DMS53 treated with DMSO at 0.1 percent for 48 hours (cell line): ENCODE data around the gene ACTBL2.
"Not testable (repeated sequence)": the region's sequence is repeated elsewhere in the genome, so short reads cannot be mapped to it uniquely, and the experiment has no call there.

Source experiments
- DNase-seq: peaks from one replicate; lab custom pipeline; 2025; ENCODE audit not compliant: unreplicated experiment; lab: John Stamatoyannopoulos, UW

The ACTBL2 gene

DNA sequence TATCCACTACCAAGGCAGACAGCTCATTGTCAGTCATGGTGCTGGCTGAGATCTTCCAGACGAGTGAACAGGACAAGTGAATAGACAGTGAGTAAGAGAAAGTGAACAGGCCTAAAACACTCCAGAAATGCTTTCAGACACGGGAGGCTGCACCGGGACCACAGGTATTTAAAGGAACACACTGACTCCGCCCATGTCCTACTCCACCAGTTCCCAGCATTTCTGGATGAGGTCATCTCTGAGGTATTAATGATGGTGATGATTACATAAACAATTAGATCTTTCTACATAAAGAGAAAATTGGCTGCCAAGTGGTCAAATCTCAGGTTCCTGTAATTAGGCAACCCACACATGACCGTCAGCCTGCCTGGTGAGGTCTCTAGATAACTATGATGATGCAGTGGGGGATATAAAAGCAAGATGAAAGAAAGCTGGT, at the start of gene ACTBL2:
Gene ACTBL2 (minus strand): TSS at position 141 of the 436 bp plus-strand sequence. CDS start 104 bp downstream, at position 37.
- no peak for DNase-seq

DNA sequence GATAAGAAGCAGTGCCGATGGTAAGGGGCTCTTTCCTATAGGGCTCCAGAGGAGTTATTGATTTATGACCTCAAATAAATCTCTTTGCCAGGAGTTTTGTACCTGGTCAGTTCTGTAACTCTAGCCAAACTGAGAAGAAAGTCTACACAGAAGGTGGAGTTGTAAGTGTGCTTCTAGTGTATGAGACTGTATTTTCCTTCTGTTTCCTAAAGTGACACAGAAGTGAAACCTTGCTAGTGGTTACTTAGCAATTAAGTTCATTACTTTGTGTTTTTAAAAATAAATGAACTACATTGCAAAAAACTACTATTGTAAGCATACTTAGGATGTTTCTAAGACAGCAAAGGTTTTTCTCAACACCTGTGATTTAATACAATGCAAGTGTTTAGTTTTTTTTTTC, 48.7 kb upstream of the ACTBL2 start:
- DNase-seq, result no peak

DNA sequence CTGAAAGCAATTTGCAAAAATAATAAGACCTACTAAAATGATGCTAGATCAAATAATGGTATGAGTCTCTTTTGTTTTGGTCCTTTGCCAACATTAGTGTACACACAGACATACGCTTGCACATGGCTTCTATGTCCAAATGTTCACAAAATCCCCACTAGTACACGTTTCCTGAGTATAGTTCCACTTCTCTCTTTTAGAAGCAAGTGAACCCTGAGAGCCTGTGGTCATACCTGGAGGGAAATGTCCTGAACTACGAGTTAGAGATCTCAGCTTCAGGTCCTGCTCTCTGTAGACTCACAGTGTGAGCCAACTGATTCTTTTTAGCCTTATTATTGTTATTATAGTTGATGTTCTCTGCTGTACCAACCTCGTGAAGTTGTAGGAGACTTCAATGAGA, 47.3 kb upstream of the ACTBL2 start:
- no peak for DNase-seq

DNA sequence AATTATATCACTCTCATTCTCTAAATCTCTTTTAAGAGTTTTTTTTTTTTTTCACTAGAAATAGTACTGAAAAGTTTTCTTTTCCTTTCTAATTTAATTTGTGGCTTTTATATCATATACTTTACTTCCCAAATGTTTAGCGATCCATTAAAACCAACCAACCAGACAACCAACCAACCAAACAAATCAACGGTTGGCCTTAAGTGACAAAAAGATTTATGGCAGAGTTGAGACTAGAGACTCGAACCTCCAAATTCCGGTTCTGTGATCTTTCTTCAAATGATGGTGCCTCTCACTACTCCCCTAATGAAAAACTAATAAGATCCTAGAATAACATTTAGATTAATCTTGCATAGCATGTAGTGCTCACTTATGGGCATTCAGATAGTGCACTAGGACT, 45.3 kb upstream of the ACTBL2 start:
- no peak for DNase-seq

DNA sequence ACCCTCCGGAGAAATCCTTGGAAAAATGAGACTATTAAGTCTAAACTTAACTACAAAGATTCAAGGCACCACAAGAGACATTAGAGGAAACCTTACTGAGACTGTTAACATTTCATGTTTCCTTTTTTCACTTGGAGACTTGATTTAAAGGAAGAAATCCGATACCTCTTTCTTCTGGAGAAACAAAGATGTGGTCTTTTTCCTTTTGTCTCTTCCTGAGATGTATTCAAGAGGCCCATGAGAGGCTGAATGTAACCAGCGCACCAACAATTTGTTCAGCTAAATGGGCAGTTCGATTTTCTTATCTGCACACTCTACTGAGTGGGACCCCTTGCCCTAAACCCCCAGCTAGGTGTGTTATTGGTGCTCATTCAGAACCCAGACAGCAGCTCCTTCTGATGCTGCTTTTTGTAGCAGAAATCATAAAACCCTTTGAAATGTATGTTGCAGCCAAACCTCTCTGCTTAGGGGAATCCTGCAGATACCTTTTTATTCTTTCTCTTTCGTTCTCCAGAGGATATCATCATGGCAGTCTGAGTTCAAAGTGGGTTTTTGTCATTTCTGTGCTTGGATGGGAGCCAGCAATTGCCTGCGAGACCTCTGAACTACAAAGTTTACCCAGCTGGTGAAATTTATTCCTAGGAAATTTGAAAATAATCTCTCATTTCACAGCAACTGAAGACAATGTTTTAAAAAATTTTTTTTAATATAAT, 41.9 kb upstream of the ACTBL2 start:
- DNase-seq, result no peak

DNA sequence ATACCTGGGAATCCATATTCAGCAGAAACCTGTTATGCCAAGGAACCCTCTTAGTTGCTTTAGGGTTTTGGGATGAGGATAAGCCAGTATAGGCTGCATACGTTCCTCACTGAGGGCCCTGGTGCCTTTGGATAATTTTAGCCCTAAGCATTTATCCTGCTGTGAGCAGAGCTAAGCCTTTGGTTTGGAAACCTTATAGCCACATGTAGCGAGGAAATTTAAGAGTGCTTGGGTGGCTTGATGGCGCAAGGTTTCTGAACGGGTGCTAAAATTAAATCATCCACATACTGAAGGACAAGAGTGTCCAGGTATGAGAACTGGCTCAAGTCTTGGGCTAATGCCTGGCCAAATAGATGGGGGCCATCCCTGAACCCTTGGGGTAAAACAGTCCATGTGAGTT, 39.9 kb upstream of the ACTBL2 start:
- not testable (repeated sequence) for DNase-seq

DNA sequence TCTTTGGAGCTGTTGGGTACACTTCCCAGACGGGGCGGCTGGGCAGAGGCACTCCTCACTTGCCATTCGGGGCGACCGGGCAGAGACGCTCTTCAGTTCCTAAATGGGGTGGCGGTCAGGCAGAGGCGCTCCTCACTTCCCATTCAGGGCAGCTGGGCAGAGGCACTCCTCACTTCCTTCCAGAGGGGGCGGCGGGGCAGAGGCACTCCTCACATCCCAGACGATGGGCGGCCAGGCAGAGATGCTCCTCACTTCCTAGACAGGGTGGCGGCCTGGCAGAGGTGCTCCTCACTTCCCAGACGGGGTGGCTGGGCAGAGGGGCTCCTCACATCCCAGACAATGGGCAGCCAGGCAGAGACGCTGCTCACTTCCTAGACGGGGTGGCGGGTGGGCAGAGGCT, 35.8 kb upstream of the ACTBL2 start:
- not testable (repeated sequence) for DNase-seq

DNA sequence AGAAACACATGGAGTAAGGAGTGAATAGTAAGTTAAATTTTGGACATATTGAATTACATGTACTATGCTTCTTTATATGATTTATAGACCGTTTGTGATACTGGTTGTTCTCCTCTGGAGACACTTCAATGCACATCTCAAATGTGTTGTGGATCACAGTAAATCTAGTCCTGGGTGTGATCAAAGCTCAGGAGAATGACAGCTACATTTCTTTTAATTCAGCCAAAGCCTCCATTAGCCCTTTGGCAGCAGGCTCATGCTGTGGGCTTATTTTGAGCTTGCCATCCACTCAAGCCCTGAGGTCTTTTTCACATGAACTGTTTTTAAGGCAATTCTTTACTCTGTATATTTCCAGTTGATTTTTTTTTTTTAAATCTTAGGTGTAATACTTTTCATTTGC, 34.6 kb upstream of the ACTBL2 start:
- no peak for DNase-seq

DNA sequence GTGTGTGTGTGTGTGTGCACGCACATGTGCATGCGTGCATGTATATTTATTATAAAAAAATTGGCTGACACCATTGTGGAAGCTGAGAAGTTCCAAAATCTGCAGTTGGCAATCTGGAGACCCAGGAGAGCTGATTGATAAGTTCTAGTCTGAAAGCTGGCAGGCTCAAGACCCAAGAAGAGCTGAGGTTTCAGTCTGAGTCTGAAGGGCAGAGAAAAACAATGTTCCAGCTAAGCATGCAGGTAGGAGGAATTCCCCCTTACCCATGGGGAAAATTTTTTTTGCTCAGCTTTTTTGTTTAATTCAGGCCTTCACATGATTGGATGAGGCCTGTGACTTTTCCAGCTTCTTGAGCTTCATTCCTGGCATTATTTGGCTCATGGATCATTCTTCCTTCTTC, 31.2 kb upstream of the ACTBL2 start:
- no peak for DNase-seq

DNA sequence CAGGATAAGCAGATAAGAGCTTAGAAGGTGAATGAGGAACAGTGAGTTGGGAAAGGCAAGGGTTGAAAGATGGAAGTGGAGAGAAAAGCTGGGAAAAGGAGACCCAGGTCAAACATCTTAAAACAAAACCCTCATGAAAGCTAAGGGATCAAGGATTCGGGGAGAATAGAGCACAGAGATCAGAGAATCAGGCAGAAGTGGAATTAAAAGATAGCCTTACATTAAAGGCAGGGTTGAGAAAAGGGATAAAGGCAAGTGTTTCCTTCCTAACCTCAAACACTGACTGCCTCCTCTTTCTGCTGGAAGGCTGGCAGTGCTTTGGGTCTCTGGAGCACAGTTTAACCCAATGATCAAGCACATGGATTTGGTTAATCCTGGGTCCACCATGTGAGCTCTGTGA, 28.7 kb upstream of the ACTBL2 start:
- DNase-seq, result no peak

DNA sequence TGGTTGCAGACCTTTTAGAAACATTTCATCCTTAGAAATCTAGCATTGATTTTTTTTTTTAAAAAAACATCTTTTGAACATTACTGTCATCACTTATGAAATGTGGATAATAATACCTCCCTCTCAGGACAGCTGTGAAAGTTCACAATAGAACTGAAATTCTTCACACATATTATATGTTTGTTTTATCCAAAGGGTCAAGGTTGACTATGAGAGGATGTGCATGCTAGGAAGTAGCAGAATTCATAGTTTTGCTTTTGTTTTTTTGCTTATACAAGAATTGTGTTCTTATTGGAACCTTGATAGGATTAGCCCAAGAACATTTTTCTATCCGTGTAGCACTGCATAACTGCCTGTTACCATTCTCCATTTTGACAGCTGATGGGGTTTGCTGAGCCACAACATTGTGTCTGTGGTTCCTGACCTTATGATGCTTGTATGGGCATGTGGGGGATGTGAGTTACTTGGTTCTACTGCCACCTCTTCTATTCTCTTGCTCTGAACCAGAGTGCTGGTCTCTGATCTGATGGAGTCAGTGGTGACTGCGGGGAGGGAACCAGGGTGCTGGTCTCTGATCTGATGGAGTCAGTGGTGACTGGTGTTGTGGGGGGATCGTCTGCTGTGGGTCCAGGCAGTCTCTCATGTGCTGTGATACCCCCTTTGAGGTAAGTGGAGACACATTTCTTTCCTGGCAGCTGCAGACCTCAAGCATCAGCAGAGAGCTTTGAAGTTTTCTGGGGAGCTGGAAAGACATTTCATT, 27.1 kb upstream of the ACTBL2 start:
- DNase-seq, result no peak

DNA sequence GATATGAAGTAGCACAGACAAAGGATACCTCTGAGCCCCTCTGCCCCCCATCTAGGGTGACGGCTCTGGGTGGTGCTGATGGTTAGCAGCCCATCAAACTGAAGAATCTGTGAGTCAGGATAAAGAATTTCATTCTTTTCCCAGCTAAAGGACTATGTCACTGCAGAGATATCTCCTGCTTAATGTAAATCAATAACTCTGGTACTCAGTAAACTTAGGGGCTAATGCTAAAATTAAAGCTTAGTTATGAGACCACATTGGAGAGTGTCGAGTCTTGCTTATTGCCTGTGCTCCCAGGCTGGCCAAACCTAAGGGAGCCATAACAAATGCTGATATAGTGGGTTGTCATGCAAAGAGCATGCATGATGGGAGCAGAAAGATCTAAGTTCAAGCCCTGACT, 25.6 kb upstream of the ACTBL2 start:
- DNase-seq, result no peak

DNA sequence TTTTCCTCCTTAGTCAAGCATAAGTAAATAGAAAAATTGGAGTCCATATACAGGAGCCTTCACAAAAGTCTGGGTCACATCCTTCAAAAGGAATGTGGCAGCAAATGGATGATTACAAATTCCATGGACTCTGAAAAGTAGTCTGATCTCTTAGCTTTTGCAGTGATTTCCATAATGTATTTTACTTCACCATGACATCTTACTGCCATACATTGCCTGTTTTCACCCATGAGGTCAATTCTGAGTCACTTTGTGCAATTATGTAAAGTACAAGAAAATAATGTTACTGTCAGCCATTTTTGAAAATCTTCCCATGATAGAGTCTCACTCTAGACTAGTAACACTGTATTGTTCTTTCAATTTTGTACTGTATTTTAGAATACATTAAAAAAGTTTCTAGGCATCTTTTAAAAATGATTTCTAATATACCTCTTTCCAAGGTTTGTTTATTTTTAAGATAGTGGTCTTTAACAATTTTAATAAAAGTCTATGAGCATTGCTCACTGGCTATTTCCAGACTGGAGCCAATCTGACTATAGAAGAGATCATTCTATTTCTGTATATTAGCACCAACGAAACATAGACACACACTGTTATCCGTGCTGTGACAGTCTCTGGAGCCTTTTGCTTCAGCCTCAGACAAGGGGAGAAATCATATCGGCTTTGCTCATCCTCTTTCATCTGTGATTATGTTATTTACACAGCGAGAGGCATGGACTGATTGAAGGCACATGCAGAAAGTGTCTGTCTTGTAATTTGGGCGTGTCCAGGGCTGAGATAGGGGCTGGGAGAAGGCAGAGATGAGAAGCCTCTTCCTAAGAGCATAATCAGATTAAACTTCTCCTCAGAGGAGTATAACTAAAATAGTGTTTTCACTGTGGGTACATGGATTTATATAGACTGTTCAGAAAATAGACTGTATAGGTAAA, 22.9 kb upstream of the ACTBL2 start:
- no peak for DNase-seq

DNA sequence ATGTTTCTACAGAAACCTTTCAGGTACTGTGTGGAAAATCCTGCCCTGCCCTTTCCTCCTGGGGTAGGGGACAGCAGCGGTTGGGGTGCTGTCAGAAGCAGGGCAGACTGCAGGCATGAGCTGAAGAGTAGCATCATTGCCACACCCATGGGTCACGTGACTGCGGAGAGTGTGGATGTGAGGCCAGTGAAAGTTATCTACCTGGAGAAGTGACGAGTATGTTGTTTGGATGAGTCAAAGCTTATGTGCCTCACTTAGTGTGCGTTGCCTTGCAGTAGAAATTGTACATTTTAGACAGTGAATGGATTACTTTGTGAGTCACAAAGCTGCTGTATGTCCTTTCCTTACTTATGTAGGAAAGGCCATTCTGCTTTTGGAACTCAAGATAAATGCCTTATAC, 21.7 kb upstream of the ACTBL2 start:
- DNase-seq, result no peak

DNA sequence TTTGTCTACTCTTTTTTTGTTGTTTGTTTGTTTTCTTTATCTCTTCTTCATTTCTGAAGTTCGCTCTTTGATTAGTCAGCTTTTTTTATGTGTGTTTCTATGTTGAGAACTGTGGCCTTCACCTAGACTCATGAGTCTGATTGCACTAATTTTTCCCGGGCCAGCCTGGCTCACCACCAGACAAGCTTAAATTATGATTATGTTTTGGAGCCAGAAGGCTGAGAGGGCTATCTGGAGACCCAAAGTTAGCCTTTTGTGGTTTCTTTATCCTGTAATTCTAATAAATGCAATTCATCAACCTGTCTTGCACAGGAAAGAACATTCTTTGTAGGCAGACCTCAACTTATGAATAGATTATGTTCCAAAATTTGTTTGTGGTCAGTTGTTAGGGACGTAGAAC, 20.8 kb upstream of the ACTBL2 start:
- no peak for DNase-seq

DNA sequence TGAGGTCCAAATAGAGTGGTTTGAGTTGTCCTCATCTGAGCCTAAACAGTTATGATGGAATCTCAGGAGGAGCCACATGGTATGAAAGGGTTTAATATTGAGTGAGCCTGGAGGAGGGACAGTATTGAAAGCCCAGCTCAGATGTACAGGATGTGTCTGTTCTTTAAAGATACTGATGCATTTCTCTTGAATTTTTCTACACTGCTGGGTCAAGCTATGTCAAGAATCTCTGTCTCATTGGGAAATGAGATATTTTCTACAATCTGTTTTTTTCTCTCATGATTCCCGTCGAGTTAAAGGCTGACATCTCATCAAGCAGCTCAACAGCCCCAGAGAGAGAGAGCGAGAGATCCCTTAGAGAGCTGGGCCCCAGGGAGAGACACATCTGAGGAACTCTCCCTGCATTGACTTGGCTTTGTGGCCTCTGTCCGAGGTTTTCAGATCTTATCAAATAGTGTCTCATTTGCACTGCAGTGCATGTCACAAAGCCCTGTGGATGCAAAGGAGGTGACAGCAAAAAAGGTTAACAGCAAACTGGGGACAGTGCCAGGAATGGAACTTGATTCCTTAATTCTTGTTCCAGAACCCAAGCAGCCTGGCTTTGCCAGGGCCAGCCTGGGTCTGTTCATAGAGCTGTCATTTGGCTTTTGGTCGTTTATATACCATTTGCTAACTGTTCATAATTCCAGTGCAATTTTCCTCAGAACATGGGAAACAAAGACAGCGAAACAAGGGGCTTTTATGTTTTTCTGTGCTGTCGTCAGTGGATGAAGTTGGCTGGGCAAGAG, 19.0 kb upstream of the ACTBL2 start:
- DNase-seq, result no peak

DNA sequence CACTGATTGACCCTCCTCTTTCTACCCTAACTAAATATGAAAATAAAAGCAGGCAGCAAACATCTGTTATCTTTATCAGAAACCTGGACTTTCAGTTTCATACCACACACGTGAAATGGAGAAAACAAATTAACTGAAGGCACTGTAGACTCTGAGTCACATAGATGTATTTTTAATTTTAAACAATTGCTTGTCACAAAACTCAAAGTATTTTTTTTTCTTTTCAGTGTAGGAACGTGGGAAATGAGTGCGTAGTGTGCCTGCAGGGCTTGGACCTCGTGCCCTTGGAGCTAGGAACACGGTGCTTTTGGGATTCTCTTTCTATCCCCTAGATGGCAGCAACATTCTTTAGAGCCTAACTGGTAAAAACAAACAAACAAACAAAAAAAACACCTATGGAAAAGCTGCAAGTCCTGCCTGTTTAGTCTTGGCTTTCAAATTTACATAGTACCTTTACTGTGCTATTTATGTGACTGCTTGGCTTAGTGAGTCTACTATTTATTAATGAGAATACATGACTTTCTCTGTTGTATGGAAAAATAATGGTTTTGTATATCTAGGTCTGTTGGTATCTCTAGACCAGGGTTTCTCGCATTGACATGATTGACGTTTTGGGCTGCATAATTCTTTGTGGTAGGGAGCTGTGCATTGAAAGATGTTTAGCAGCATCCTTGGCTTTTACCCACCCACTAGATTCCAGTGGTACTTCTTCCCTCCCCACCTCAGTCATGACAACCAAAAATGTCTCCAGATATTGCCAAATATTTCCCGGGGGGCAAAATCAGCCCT, 16.8 kb upstream of the ACTBL2 start:
- DNase-seq, result peak; percentile 70

DNA sequence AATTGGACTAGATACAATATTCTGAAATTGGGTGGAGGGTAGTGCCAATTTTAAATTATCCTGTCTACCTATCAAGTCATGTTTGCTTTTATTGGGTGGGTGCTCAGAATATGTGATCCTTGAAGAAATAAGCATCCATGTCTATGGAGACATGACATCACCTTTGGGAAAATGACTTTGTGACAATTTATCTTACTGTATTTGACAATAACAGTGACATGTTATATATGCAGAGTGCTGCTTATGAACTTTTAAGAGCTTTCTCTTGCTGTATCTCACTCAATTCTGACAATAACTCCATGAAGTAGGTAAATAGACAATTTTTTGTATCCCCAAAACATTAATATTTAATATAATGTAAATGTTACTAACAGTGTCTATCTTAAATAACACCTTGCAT, 15.1 kb upstream of the ACTBL2 start:
- no peak for DNase-seq

DNA sequence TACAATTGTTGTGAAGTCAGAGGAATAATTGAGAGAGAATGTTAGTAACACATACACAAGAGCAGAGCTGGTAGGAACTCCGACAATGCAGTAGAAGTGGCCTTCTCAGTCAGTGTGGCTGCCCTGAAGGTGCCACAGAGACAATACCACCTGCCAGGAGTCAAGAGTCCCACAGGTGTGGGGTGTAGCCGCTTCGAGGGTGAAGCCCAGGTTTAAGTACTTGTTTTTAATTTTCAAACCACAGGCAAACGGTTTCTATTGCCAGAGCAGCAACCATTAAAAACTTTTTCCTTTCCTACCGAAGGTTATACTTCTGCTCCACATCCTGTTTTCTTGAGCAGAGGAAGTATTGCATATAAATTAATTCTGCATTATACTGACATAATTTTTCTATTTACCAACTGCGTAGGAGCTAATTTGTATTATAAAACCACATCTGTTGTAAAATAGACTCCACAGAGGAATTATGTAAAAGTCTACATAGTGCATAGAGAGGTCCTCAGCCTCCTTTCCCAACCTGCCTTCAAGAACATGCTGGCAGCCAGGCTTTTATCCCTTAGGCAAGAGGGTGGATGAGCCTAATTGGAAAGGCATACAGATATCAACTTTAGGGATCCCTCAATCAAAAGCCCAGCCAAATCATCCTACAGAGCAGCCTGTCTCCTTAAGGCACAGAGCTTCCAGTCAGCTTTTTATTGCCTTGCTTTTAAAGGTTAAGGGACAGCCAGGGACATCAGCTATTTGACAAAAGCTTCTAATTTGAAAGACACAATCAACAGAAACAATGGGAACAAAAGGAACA, 12.9 kb upstream of the ACTBL2 start:
- no peak for DNase-seq
